Erythroblast (primary cell): ENCODE measurements around the gene RAB29.

Source experiments
- DNase-seq, 2 experiments: peaks; one replicate each; lab custom pipeline; 2025; lab: John Stamatoyannopoulos, UW
- GATA1 ChIP-seq: IDR thresholded peaks from 2 replicates; pipeline ENCODE4 v1.6.1; 2011; ENCODE audit warnings: low read depth, mild to moderate bottlenecking, control low read depth, low read length, moderate library complexity
- POLR2A ChIP-seq: IDR thresholded peaks from 2 replicates; pipeline ENCODE4 v1.6.1; 2011; ENCODE audit warnings: mild to moderate bottlenecking, low read length

RAB29 gene

GRCh38 chr1:205804605-205805004 is 29.3 kb upstream of the RAB29 start:
- TF ChIP-seq GATA1, result no peak
- no peak for TF ChIP-seq POLR2A
- DNase-seq, result no peak

DNA sequence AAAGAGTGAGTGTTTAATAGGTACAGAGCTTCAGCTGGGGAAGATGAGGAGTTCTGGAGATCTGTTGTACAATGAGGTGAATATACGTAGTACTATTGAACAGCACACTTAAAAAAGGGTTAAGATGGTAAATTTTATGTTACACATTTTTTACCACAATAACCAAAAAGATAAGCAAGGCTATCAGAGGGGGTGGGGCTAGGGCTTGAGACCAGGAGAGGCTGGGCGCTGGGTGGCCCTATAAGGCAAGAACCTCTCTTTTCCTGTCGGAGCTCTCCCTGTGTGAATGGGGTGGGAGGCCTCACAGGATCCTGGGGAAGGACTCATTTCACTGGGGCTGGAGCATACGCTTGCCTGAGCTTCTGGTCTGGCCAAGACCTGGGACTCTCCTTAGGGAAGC is 28.7 kb upstream of the RAB29 start:
- no peak for TF ChIP-seq POLR2A
- TF ChIP-seq GATA1, result no peak
- DNase-seq, result peak in 1 of 2 experiments; percentile 11

- DNase-seq, result peak; percentile 28 to 74
- TF ChIP-seq POLR2A, result no peak
- TF ChIP-seq GATA1, result no peak
Measured at GRCh38 chr1:205802060-205802459, 26.8 kb upstream of the RAB29 start.

DNA sequence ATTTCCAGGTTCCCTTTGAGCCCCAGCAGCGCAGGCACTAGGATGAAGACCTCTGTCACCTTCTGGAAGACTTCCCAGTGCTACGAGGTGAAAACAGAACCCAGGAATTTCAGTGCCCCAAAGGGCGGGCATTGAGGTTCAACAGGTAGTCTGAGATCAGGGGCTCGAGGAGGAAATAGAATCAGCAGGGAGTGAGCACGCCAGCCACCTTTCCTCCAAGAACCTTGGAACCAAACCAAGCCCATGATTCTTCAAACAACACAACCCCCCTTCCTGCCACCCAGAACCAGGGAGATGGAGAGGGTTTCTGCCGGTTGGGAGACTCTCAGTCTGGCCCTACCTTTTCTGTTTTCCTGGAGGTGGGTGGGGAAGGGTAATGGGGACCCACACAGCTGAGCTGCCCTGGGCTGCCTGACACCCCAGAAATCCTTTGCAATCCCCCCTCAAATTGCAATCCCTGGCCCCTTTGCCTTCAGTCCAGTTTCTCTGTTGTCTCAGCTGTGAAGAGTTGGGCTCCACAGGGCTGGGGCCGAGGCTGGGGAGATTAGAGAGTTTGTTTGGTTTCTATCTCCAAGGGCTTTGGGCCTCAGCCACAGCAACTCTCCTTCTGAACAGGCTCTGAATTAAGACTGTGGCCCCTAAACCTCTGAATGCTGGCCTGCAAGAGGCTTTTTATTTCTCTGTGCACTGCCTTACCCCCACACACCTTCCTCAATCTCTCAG is 25.9 kb upstream of the RAB29 start:
- peak in 1 of 2 experiments; percentile 23 for DNase-seq
- TF ChIP-seq POLR2A, result no peak
- TF ChIP-seq GATA1, result no peak

GRCh38 chr1:205800427-205800826 is 25.1 kb upstream of the RAB29 start:
- TF ChIP-seq POLR2A (no peak), GATA1 (no peak)
- DNase-seq, result no peak

- TF ChIP-seq POLR2A, result no peak
- TF ChIP-seq GATA1, result no peak
- DNase-seq, result no peak
Measured at GRCh38 chr1:205798577-205798976, 23.3 kb upstream of the RAB29 start.

DNA sequence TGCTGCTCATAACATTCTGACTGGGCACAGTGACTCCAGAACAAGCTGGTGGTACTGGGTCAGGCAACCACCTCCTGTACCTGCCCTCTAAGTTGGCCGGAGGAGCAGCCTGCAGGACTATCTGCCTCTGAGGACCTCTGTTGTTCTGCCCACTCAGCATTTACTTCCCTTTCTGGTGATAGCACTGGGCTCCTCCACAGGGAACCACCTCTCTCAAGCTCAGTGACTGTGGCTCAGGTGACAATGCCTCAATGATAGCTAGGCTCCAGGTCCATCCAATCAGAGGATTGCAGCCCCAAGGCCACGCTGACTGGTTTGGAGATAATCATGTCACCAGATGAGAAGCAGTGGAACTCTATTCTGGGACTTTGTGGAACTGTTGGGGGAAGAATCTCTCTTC is 21.9 kb upstream of the RAB29 start:
- DNase-seq, result no peak
- TF ChIP-seq POLR2A (no peak), GATA1 (no peak)

GRCh38 chr1:205794011-205794730 is 18.9 kb upstream of the RAB29 start:
- DNase-seq, result no peak
- TF ChIP-seq POLR2A (no peak), GATA1 (no peak)

- DNase-seq, result no peak
- no peak for TF ChIP-seq GATA1
- TF ChIP-seq POLR2A, result no peak
Measured at GRCh38 chr1:205792961-205793673, 17.8 kb upstream of the RAB29 start.

DNA sequence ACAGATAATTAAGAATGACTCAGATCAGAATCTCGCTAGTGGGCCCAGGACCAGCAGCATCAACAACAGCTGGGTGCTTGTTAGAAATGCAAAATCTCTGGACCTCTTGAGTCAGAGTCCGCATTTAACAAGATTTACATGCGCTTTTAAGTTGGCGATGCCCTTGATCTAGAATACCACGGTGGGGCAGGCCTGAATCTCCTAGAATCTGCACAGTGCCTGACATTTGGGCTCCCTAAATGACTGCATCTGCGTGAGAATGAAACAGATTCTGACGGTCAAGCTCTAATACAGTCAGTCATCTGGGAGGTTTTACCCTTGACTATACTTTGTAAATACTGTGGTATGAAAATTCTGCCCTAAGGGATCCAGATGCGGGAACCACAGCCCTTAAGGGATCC is 17.2 kb upstream of the RAB29 start:
- no peak for TF ChIP-seq POLR2A
- no peak for TF ChIP-seq GATA1

DNA sequence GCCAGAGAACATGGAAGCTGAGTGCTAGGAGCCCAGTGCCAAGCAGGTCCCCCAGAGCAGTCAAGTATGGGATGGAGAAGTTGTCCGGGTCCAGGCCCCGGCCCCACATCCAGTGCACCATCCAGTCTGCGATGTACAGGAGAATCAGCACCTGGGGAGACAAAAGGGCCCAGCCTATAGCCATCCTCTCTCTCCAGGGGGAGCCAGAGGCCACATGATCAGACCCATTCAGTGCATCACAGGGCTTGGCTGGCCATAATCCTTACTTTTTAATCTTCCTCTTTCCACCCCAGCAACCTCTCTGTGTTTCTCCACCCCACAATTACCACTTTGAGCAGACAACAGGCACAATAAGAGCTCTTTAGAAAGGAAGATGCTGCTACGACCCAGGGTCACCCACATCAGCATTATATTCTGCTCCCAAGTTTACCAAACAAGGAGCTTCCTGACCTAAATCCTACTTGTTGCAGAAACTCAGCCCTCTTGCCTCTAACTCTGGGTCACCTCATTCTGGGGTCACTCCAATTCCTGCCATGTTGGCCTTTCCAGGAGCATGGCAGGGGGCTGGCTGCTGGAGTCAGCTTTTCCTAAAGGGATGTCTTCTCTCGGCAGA is 16.4 kb upstream of the RAB29 start:
- peak; percentile 54 to 77 for DNase-seq
- no peak for TF ChIP-seq GATA1
- TF ChIP-seq POLR2A, result no peak

More for the DNA sequence above, 17.2 kb upstream of the RAB29 start:
- DNase-seq, result no peak

GRCh38 chr1:205787287-205787916 is 12.1 kb upstream of the RAB29 start:
- TF ChIP-seq POLR2A, result no peak
- no peak for TF ChIP-seq GATA1

DNA sequence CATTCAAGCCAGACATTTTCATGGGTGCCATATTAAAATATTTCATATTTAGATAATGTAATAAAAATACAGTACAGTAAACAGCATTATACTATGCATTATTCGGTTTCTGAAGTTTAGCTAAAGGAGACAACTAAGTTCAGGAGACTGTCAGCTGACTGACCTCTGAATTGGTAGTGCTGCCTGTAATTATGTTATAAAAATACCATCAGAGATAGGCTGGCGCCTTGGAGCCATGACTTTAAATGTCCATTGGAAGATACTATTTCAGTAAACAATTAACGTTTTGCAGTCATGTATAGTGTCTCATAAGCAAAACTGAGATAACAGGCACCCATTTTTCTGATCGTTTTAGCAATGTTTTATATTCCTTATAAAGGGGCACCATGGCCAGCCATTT is 11.3 kb upstream of the RAB29 start:
- DNase-seq, result no peak
- TF ChIP-seq GATA1 (no peak), POLR2A (no peak)

More at GRCh38 chr1:205787287-205787916, 12.1 kb upstream of the RAB29 start:
- DNase-seq, result peak in 1 of 2 experiments; percentile 14
